ELF-1 (cell line): ENCODE data around the gene NPAS3.

Experiments used
- DNase-seq: peaks from one replicate; pipeline ENCODE4 v3.0.0-alpha.2; 2016; ENCODE audit warnings: low read depth, low spot score

NPAS3 gene

DNA sequence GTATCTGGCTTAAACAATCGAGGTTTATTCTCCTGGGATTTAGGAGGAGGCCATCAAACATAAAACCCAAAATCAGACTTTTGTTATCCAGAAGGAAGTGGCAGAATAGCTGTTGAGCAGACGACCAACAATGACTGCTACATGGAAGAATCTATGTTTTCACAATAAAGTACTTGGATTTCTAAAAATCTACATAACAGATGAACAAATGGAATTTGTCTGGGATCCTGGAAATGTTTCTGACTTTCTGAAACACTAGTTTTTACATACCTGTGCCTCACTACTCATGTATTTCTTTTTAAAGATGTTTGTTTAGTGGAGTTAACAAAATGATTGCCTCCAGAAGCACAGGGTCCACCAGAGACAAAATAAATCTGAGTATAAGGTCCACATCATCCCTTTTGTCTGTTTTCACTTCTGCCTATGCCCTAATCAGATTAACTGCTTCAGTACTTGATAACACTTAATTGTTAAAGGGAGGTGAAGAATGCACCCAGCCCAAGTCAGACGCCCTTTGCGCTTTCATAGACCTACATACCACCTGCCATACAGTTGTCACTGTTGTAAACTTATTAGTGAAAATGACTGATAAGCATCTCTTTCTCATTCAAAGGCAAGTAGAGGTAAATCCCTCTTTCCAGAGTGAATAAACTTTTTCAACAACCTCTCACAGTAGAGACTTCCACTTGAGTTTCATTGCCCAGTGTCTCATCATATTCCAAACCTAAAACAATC lies 847.6 kb downstream of the NPAS3 start:
- DNase-seq, result no peak

GRCh38 chr14:33788161-33788560 lies 849.5 kb downstream of the NPAS3 start:
- no peak for DNase-seq

GRCh38 chr14:33790996-33791395 lies 852.3 kb downstream of the NPAS3 start:
- no peak for DNase-seq

- no peak for DNase-seq
These were observed 853.5 kb downstream of the NPAS3 start for GRCh38 chr14:33792009-33792719.

DNA sequence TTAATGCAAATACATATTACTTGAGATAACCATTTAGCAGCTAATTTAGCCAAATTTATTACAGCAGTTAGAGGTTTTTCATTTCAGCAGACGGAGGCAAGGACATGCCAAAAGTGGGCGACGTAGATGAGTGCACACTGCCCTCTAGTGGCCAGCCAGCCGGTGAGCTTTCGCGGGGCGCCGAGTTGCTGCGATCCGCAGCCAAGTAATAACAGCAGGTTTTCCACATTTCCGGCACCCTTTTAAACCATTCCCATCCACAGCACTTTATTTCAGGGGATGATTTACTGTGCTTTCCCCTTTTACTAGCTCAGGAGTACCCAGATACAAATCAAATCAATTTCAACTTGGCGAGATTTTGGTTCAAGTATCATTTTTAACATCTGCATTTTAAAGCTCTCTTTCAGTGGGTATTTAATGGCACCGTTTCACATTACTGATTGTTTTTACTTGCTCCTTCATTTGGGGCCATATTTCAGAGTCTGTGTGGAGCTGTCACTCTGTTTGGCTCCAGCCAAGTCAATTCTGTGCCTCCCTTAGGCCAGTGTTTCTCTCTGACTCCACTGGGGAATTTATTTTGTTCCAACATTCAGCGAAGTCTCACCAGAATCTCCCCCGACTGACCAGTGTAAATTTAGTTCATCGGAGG lies 854.2 kb downstream of the NPAS3 start:
- DNase-seq, result peak; percentile 83

DNA sequence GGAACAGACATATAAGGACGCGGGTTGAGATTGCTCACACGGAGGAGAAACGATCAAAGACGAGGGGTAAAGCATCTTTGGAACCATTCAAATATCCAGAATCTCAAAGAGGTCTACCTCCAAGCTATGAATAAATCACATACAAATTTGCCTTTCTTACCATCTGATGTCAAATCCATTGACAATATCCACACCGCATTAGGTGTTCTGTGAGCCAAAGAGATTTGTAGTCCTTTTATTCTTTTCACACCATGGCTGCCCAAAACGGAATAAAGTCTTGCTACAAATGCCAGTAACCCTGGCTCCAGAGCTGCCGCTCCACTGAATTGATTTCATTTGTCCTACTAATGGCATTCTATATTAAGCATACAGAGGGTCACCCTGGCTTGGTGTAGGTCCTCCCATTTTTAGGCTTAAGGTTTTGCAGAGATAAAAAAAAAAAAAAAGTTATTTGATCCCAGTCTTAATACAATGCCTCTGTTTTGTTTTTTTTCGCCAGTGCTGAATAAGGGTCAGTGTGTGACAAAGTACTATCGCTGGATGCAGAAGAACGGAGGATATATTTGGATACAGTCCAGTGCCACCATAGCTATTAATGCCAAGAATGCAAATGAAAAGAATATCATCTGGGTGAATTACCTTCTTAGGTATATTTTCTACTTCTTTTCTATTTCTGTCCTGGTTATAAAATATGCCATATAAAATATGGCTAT lies 854.9 kb downstream of the NPAS3 start:
- DNase-seq, result no peak

- DNase-seq, result no peak
These were observed 856.2 kb downstream of the NPAS3 start for GRCh38 chr14:33794791-33795305.

DNA sequence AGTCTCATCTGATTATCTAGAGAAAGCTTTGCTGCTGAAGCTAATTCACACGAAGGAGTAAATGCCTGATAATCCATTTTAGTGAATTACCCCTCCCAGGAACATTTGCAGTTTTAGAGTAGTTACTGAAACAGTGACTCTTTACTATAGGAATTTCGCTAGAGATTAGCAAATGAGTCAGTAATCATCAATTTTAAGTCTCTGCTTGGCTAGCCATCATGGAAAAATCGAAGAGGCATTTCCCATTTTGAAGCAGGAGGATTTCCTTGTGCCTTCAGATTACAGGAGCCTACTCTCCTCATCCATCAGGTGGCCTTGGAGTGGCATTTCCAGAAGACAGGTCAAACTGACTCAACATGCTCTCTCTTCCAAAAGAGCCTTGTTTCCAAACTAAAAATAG lies 857.7 kb downstream of the NPAS3 start:
- DNase-seq, result no peak

GRCh38 chr14:33799705-33800570 lies 861.3 kb downstream of the NPAS3 start:
- peak; percentile 71 for DNase-seq

- no peak for DNase-seq
These were observed 862.1 kb downstream of the NPAS3 start for GRCh38 chr14:33800735-33801163.

- DNase-seq, result no peak
These were observed 864.1 kb downstream of the NPAS3 start for GRCh38 chr14:33802737-33803136.

GRCh38 chr14:33805593-33805992 lies 866.9 kb downstream of the NPAS3 start:
- no peak for DNase-seq

GRCh38 chr14:33806905-33807304 lies 868.2 kb downstream of the NPAS3 start:
- no peak for DNase-seq

DNA sequence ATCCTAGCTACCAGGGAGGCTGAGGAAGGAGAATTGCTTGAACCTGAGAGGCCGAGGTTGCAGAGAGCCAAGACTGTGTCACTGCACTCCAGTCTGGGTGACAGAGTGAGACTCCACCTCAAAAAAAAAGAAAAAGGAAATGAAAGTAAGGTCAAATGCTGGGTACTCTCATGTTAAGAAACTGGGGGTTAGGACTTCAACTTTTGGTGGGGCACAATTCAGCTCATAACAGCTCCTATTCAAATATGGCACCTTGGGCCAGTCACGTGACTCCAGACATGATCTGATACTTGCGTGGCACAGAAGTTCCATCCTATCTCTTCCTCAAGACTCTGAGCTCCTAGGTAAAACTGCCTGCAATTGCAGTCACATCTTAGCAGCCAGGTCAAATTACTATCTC lies 869.5 kb downstream of the NPAS3 start:
- no peak for DNase-seq

- no peak for DNase-seq
These were observed 870.8 kb downstream of the NPAS3 start for GRCh38 chr14:33809396-33809981.

- DNase-seq, result no peak
These were observed 871.6 kb downstream of the NPAS3 start for GRCh38 chr14:33810308-33810707.

GRCh38 chr14:33811721-33812120 lies 873.0 kb downstream of the NPAS3 start:
- DNase-seq, result no peak

DNA sequence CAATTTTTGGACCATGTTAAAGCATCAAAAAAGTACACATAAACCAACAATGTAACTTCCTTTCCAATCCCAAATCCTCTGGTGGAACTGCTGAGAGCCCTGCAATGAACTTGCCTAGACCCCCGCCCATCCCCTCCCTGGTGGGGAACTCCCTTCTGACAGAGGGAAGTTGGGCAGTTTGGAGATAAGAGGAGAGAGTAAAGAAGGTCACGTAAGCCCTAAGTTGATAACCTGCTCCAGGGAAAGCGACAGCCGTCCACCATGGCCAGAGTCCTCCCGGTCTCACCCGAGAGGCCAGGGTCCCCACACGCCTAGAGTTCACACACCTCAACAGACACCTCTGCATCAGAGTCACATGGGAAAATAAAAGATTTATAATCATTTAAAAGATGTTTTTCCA lies 873.5 kb downstream of the NPAS3 start:
- DNase-seq, result no peak

- DNase-seq, result no peak
These were observed 873.9 kb downstream of the NPAS3 start for GRCh38 chr14:33812601-33813000.

- no peak for DNase-seq
These were observed 875.3 kb downstream of the NPAS3 start for GRCh38 chr14:33814010-33814409.
